CD4-positive, alpha-beta T cell treated with Interleukin-17A for 4 hours (primary cell): ENCODE data around the gene SOX6.
"Not testable (repeated sequence)": the region's sequence is repeated elsewhere in the genome, so short reads cannot be mapped to it uniquely, and the experiment has no call there.

ENCODE experiments used
- DNase-seq: peaks from one replicate; pipeline ENCODE4 v3.0.0-alpha.2; 2020; ENCODE audit warnings: mixed read lengths

Gene SOX6

GRCh38 chr11:16029151-16029550 lies 327.2 kb downstream of the SOX6 start:
- DNase-seq: not testable (repeated sequence)

GRCh38 chr11:16028419-16028818 lies 327.9 kb downstream of the SOX6 start:
- DNase-seq: no peak

- no peak for DNase-seq
These were observed 328.7 kb downstream of the SOX6 start for GRCh38 chr11:16027621-16028020.

GRCh38 chr11:16026849-16027248 lies 329.5 kb downstream of the SOX6 start:
- no peak for DNase-seq

GRCh38 chr11:16018931-16019330 lies 337.4 kb downstream of the SOX6 start:
- no peak for DNase-seq

- DNase-seq: no peak
These were observed 339.9 kb downstream of the SOX6 start for GRCh38 chr11:16016468-16016829.

GRCh38 chr11:16015741-16016467 lies 340.4 kb downstream of the SOX6 start:
- no peak for DNase-seq

GRCh38 chr11:16013649-16014275 lies 342.6 kb downstream of the SOX6 start:
- no peak for DNase-seq

GRCh38 chr11:16013242-16013641 lies 343.1 kb downstream of the SOX6 start:
- DNase-seq: no peak

- DNase-seq: no peak
These were observed 344.1 kb downstream of the SOX6 start for GRCh38 chr11:16012125-16012751.

GRCh38 chr11:16011396-16011795 lies 344.9 kb downstream of the SOX6 start:
- DNase-seq: no peak

- no peak for DNase-seq
These were observed 347.3 kb downstream of the SOX6 start for GRCh38 chr11:16009021-16009420.

- no peak for DNase-seq
These were observed 348.8 kb downstream of the SOX6 start for GRCh38 chr11:16007514-16007913.

GRCh38 chr11:16002942-16003341 lies 353.4 kb downstream of the SOX6 start:
- no peak for DNase-seq

GRCh38 chr11:16001899-16002426 lies 354.4 kb downstream of the SOX6 start:
- no peak for DNase-seq

GRCh38 chr11:16001044-16001568 lies 355.2 kb downstream of the SOX6 start:
- no peak for DNase-seq

GRCh38 chr11:16000065-16000464 lies 356.3 kb downstream of the SOX6 start:
- DNase-seq: no peak

GRCh38 chr11:15993345-15993744 lies 363.0 kb downstream of the SOX6 start:
- no peak for DNase-seq

GRCh38 chr11:15991215-15991614 lies 365.1 kb downstream of the SOX6 start:
- no peak for DNase-seq

GRCh38 chr11:15989685-15990084 lies 366.7 kb downstream of the SOX6 start:
- DNase-seq: no peak

- no peak for DNase-seq
These were observed 367.6 kb downstream of the SOX6 start for GRCh38 chr11:15988693-15989231.

- DNase-seq: no peak
These were observed 368.3 kb downstream of the SOX6 start for GRCh38 chr11:15988016-15988550.

GRCh38 chr11:15987046-15987445 lies 369.3 kb downstream of the SOX6 start:
- no peak for DNase-seq
